ENCODE data around the gene MTCL1.

DNA sequence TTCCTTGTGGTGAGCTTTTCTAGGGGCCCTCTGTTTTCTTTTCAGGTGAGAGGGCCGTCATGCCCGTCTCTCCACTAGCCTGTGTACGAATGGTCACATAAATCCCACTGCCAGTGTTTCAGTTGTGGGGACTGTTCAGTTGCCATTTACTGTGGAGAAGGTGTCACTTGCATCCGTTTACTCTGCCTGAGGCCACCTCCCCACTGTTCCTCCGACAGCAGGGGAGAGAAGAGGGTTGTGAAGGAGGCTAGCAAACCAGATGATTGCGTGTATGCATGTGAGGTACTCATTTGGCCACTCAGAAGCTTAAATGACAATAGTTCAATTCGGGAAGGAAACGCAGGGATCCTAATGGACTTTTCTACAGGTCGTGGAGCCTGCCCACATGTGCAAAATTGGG lies 3.3 kb downstream of the MTCL1 start:
- TF ChIP-seq POLR2A (IDR thresholded peaks at IDR 0.05) (no peak), CTCF (IDR thresholded peaks at IDR 0.05) (no peak)
